IPS DF 4.7 (cell line): ENCODE measurements around the gene ZCCHC2.

Experiments used
- DNase-seq: peaks from one replicate; pipeline ENCODE4 v3.0.0-alpha.2; 2013; ENCODE audit warnings: low spot score; ENCODE audit errors: extremely low read depth

ZCCHC2 gene

DNA sequence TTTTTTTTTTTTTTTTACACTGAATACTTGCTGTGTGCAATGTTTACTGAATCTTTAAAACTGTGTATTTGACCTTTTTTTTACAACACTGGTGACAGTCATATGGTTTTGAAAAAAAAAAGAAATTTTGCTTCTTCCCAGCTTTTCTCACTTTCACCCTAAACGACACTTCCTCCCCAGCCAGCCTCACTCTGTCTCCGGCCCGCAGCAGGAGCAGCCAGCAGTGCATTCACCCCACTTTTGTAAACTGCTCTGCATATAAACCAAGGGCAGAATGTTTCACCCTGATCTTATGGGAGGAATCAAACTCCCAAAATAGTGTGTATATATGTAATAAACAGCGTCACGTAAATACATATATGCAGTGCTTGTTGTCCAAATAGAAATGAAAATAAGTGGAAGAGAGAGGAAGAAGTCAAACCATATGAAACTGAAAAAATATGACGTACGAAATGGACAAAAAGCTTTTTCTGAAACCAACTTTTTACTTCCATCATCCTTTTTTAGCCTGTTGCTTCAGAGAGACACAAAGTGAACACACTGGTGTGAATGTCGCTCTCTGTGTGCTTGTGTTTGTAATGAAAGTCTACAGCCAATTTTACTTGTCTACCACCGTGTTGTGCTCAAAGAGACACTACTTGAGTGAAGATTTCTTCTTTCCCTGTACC, 54.2 kb downstream of the ZCCHC2 start:
- DNase-seq = no peak

DNA sequence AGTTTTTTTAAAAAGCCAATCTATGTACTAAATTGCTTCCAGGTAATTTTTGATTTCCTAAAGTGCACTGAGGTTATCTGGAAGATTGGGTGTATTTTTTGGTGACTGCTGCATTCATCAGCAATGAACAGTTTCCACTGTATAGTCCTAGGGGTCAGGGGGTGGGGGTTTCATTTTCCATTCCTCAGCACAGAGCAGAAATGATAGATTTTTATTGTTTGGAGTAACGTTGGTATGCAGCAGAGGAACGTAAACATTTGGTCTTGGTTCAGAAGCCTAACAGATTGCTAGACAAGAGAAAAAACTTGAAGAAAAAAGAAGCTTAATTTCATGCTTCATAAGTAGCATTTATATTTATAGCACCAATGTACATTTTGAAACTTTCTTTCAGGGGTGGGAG, 54.9 kb downstream of the ZCCHC2 start:
- no peak for DNase-seq

DNA sequence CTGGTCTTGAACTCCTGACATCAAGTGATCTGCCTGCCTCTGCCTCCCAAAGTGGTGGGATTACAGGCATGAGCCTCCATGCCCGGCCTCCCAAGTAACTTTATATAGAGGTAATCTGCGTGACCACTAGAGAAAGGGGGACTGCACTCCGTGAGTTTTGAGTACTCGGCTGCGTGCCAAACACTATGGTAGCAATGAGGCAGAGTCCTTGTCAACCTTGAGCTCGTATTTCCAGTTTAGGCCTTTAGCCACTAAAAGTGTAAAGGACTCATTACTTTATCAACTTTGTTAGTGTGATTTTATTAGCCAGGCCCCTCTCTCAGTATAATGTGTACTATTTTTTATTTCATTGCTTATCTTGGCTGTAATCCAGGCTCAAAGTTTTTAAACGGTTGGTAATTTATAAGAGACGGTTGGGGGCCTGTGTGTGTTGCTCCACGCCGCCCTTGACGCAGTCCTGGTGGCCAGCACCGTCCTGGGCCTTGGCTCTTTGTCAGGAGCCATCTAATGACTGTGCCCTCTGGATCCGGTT, 56.2 kb downstream of the ZCCHC2 start:
- DNase-seq = no peak

DNA sequence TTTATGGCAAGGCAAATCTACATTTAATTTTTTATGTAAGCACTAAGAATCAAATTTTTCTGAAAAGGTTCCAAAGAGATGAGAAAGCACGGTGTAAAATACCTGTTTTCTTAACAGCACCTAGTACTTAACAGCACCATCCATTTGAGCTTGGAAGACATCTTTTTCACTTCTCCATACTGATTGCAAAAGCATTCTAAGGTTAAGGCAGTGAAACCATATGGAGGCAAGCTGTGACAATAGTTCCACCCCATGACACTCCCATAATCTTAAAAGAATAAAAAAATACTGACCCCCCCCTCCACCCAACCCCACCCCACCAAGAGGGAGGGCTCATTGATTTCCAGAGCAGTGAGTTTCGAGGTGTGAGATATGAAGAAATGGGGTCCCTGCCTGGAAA, 60.6 kb downstream of the ZCCHC2 start:
- no peak for DNase-seq

DNA sequence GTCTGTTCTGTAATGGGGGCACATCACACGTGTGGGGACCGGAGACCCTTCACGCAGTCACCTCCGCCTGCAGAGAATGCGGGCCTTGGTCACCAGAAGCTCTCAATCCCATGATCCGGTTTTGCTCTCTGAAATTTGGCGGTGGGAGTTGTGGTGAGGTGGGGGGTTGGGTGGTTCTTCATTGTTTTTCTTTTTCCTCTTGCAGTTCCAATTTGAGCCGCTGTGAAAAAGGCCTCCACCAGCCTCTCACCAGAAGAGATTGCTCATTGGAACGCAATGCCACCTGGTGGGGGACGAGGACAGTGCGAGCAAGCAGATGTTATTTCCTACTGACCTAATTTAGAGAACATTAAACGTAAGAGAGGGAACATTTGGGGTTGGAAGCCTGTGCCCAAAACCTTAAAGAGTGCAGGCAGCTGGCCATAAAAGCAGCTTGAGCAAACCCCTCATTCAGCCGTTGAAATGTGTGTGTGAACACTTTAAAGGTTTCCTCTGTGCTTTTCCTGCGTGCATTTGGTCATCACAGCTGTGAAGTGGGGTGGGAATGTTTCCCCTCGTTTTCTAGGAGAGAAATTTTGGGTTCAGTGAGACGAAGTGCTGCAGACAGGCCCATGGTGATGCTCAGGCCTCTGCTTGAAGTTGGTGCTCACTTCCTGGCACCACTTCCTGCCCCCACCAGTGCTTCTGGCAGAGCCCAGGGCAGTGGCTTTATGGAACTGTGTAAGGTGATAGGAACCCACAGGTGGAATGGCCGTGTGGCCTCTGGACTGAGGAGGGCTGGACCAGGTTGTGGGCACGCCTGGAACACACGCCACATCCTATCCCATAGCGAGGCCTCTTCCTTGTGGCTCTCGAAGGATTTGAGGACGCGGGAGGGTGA, 61.7 kb downstream of the ZCCHC2 start:
- DNase-seq = peak; percentile 79

DNA sequence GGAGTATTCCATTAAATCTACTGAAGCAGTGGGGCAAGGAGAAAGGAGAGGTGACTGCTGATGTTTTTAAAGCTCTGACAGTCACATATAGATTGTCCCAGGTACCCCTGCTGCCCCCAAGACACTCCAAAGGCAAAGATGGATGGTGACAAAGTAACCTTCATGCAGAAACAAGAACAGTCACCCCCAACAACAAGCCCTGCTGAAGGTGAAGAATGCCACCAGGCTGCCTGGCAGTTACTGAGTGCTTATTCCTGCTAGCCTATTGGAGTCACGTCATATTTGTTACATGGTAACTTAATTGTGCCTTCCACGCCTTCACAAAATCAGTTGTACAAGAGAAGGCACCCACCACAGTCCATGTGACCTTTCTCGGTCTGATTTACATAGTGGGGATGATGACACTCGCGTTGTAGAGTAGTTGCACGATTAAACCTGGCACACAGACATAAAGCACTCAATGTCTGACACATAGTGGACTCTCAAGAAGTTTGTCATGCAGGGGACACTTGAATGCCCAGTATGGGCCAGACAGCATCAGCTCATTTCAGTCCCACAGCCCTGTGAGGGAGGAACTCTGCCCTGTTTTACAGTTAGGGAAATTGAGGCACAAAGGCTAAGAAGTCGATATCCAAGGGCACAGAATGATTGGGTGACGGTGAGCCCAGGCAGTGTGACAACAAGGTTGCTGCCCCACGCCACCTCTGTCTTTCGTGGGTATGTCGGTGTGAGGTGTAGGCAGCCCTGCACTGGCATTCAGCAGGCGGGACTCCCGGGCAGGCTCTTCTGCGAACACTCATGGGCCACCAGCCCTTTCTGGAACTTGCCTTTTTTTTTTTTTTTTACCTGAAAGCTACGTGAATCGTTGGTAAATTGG, 62.7 kb downstream of the ZCCHC2 start:
- DNase-seq = no peak

DNA sequence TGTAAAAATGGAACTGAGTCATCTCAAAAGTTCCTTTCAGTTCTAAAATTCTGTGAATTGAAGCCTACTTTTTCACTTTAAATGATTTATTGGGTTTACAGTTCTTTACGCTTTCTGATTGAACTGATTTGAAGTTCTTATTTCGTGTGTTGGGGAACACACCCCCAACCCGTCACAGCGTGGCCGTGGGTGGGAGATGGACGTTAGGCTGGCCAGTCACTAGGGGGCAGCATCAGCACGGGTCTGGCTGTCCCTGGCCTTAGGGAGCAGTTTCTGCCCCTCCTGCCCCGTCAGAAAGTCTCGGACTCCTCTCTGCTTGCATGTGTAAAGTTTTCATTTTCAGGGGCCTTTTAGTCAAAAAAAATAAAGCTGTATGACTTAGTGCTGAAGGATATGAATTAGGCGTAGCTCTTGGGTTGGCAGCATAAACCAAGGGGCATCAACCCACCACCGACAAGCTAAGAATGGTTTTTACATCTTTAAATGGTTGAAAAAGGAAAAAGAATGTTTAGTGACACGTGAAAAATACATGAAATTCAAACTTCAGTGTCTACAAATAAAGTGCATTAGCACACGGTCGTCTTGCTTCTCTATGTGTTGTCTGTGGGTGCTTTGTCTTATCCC, 63.4 kb downstream of the ZCCHC2 start:
- peak; percentile 38 for DNase-seq

DNA sequence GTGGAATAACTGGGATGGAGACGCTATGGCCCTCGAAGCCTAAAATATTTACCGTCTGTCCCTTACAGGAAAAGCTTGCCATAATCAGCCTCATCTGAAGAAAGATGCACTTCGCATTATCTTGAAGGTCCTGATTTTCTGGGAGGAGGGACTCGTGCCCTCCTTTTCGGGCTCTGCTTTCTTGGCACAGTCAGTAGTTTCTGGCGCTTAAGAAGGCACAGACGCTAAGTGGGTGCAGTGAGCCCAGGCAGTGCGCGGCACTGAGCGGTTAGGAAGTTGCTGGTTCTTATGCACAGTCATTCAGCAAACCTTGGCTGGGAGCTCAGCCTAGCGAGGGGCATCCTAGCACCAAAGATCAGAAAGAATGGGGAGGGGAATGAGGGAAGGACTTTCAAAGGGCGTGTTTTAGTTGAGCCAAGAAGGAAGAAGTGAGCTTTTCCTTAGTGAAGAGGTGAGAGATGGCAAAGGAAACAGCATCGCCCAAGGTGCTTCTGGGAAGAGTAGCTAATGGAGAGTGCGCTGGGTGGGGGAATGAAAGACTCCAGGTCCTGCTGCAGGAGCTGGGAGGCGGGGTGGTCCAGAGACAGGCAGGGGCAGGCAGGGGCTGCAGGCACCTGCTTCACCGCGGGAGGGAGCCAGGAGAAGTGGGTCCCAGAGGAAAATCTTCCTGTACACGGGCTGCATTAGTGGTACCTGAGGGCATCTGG, 64.1 kb downstream of the ZCCHC2 start:
- no peak for DNase-seq

DNA sequence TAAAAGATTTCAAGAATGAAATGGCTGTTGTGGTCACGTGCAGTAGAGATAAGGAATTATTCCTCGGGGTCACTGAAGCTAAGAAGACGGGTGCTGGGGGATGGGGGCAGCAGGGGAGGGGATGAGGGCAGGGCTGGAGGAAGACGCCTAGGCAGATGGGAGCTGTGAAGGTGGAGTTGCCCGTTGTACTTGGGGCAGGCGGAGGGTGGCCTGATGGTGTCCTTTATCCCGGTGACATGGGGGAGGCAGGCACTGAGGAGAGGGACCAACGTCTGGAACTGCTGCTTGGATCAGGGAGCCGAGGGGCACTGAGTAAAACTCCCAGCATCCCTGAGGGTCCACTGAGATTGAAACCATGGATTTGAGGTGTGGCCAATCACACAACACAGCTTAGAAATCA, 64.9 kb downstream of the ZCCHC2 start:
- DNase-seq = no peak

DNA sequence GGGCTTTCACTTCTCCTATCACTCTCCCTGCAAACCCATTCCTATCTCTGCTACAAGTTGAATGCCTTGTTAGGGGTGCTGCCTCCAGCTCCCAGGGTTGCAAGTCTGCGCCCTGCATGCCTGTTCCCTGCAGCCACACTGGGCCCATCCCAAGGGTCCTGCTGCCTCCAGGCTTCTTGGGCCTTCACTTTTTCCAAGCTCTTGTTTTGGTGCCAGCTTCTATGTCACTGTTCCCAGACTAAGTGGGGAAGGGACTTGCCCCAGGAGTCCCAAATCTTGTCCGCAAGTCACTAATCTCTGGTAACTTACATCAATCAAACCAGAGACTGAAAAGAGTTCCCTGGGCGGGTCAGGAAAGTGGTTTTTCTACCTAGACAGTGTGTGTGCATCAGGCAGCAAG, 65.4 kb downstream of the ZCCHC2 start:
- no peak for DNase-seq

DNA sequence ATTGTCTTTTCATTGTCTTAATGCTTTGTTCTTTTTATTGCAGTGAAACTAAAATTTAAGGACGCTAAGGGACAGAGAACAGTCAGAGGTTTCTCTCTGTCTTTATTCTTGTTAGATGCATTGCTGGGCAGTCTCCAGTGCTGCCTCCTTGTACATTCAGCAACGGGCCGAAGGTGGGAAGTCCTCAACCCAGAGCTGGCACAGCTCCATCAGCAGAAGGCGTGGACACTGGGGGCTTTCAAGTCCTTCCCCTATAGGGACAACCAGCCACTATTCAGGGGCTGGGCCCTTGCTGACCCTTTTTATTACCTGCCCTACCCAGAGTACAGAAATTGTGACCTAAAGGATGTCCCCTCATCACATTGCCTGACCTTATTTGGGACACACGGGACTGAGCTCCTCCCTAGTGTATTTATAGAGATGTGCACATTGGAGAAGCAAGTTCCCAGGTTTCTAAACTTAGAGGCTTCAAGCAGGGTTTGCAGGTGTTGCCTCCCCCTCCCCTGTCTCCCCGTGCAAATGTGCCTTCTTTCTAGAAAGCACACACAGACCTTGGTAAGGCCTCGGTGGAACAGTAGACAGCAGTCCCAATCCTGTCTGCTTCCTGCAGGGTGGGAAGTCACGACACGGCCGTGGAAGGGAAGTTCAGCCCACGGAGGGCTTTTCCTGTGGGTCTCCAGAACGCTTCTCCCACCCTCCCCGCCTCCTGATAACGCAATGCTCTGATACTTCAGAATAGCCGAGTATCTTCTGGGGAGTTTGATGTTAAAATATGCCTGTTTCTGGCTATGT, 68.2 kb downstream of the ZCCHC2 start:
- no peak for DNase-seq

DNA sequence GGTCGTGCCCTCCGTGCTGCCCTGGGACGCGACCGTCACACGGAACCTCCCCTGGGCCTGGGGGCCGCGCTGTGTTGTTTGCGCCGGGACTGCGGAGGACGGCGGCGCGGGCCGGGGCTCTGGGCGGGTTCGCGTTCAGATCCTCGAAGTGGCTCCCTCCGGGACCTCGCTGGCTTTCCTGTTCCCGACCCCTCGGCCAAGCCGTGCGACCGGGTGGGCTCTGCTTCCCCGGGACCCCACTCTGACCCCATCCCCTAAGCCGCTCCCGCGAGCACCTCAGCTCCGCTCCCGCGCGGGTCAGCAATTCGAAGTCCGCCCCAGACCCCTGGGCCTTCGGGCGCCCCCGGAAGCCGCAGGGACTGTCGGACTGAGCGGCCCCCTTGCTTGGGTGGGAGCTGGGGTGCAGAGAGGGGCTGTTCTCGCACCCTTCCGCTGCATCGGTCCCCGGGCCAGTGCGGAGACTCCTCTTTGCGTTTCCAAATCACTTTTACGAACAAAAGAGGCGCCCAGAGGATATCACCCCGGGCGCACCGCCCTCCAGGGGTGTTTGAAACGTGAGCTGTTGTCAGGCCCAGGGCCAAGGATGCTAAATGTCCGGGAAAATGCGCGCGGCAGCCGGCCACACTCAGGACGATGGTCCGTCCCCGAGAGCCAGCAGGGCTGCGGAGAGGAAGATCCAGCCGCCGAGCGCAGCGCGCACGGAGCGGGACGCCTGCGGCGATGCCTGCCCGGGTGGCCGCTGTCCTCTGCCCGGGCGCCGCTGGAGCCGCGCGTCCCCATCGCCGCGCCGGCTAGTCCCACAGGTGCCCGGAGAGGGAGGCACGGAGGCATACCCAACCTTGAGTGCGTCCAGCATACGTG, 73.5 kb downstream of the ZCCHC2 start:
- DNase-seq = no peak

DNA sequence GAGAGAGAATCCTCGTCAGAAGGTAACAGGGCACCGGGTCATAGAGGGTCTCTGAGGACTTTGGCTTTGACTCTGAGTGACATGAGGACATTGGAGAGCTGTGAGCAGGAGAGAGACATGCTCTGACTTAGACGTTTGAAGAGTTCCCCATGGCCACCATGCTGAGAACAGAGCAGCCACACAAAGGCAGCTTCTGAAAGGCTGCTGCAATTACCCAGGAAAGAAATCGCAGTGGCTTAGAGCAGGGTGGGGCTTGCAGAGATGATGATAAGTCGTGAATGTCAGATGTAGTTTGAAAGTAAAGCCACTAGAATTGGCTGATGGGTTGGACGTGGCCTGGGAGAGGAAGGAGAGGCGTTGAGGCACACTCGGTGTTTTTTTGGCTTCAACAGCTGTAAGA, 79.0 kb downstream of the ZCCHC2 start:
- DNase-seq = no peak

DNA sequence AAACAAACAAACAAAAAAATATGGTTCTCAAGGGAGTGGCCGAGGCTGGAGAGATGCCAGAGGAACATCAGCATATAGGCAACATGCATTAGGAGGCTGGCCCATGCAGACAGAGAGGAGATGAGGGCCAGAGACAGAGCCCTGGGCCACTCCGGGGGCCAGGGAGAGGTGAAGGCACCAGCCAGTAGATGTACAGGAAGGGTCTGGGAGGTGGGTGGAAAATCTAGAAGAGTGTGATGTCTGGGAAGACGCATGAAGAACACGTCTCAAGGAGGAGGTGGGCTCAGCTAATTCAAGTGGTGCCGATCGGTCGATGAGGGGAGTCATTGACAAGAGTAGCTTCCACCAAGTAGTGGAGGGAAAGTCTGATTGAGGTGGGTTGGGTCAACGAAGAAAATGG, 79.9 kb downstream of the ZCCHC2 start:
- DNase-seq = no peak

DNA sequence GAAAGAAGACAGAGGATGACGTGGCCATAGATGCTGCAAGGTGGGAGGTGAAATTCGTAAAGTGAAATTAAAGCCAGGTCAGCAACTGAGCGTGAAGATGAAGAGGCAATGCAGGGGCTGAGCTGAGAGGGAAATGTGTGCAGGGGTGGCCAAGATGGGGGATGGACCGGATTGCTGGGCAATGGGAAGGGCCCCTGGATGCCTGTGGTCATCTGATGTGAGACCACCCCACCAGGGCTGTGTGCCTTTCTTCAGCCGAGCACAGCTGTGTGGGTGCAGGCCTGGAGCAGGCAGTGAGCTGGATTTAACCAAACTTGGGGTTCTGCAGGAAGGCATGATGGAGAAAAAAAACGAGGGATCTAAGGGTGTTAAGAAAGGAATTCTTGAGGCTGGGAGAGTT, 80.4 kb downstream of the ZCCHC2 start:
- DNase-seq = no peak

DNA sequence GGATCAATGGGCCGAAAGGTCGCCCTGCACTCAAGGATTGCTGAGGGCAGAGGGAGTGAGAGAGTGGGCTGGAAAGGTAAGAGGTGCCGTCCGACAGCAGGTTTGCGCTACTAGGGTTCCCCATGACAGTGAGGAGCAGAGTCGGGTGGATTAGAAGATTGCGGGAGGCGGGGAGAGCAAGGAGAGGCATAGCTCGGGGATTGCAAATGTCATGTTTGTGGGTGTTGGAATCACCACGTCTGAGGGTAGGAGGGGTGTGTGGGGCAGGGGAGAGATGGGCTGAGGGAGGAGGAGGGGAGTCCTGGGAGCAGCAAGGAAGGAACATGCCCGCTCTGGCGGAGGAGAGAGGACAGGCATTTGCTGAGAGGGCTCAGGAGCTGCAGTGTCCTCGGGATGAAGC, 81.2 kb downstream of the ZCCHC2 start:
- DNase-seq = no peak

DNA sequence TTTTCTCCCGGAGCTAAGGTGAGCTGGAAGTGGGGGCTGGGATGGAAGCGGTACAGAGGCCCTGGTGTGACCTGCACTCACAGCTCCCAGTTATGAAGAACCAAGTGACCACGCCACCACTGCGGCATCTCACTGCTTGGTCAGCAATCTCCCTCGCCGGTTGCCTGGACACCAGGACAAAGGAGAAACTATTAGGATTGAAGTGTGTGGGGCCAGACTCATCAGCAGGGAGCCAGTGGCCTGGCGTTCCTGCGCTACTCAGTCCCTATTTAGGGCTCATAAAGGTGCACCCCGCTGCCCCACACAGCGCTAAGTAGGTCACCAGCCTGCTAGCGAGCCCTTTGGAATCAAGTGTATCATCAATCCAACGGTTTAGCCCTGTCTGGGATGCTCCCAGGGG, 82.9 kb downstream of the ZCCHC2 start:
- no peak for DNase-seq

DNA sequence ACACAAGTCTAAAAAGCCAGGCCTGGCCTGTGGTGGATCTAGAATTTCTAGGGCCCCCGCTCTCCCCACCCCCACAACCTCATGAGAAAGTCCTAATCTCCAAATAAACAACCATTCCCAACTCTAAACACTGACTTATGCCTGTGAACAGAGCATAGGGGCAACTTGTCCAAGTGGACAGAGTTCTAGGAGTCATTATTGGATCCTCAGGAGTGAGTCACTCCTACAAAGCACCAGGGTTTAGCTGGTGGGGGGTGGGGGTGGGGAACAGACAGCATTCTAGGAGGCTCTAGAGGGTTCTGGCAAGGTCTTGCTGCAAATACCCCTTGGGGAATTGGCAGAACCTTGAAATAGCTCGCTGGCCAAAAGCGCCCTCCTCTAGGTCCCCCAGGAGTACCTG, 83.3 kb downstream of the ZCCHC2 start:
- no peak for DNase-seq

DNA sequence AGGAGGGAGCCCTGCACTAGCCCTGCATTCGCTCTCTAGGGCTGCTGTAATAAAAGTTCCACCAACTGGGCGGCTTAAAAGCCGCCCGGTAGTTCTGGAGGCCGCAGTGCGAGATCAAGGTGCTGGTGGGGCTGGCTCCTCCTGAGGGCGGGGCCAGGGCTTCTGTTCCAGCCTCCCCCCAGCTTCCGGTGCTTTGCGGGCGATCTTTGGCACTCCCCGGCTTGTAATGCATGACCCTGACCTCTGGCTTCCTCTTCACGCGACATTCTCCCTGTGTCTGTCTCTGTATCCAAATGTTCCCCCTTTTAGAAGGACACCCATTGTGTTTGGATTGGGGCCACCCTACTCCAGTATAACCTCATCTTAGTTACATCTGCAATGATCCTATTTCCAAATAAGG, 84.5 kb downstream of the ZCCHC2 start:
- DNase-seq = no peak
